Measurements from ENCODE around the gene B4GALT5.

DNA sequence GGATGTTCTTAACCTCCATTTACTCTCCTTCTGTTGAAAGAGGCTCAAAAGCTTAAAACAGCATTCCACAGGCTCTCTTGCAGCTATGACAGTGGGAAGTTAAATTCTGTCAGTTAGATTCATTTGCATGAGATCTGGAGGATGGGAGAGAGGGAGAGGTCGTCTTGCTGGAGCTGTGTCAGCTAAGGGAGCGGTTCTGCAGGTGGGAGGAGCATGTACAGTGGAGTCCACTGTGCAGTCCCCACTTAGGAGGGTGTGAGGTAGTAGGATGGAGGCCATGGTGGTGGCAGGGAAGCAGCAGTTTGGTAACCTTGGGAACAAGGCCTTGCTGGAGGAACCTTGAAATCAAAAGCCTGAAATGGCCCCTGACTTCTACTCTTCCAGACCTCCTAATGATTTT lies 12.0 kb upstream of the B4GALT5 start:
- TF ChIP-seq CTCF (IDR thresholded peaks at IDR 0.05): no peak
- TF ChIP-seq ZBTB33 (IDR thresholded peaks at IDR 0.05; ENCODE audit: borderline replicate concordance, low read depth): no peak
- TF ChIP-seq NRF1 (IDR thresholded peaks at IDR 0.05; ENCODE audit: low read depth, low read length): no peak
- no peak for TF ChIP-seq POLR2AphosphoS5 (IDR thresholded peaks at IDR 0.05; ENCODE audit: low read depth, low read length)
- no peak for TF ChIP-seq ELF1 (IDR thresholded peaks at IDR 0.05)
- TF ChIP-seq RAD21 (IDR thresholded peaks at IDR 0.05; ENCODE audit: low read length): no peak
- TF ChIP-seq, protein P1, sequence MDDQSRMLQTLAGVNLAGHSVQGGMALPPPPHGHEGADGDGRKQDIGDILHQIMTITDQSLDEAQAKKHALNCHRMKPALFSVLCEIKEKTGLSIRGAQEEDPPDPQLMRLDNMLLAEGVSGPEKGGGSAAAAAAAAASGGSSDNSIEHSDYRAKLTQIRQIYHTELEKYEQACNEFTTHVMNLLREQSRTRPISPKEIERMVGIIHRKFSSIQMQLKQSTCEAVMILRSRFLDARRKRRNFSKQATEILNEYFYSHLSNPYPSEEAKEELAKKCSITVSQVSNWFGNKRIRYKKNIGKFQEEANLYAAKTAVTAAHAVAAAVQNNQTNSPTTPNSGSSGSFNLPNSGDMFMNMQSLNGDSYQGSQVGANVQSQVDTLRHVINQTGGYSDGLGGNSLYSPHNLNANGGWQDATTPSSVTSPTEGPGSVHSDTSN (IDR thresholded peaks at IDR 0.05): no peak
- TF ChIP-seq YY1 (IDR thresholded peaks at IDR 0.05; ENCODE audit: low read depth): no peak
- TF ChIP-seq FOXJ3 (CRISPR knock-in tag; IDR thresholded peaks at IDR 0.05): no peak

Measured in SK-N-SH (cell line).